Smooth muscle cell (in vitro differentiated cells): Measurements from ENCODE around the gene ADCY4. TPM values are rescaled to one million over a fixed set of nuclear protein-coding genes. Genes with fewer than 3 reads are reported as not detected.

Source experiments
- DNase-seq: peaks from one replicate; lab custom pipeline; 2025; ENCODE audit not compliant: unreplicated experiment; lab: John Stamatoyannopoulos, UW
- H2AFZ ChIP-seq: fragments of 200-600 bp; sonication (generic); 2 replicates; pipeline ENCODE4 v1.6.0; 2016; ENCODE audit warnings: antibody characterized with exemption, low read depth, mild to moderate bottlenecking
- H3F3A ChIP-seq: fragments of 200-600 bp; sonication (generic); 2 replicates; pipeline ENCODE4 v1.6.0; 2017; ENCODE audit warnings: antibody characterized with exemption, low read depth
- H3K27ac ChIP-seq: fragments of 200-600 bp; sonication (generic); 2 replicates; pipeline ENCODE4 v1.5.1; 2016; ENCODE audit warnings: low read depth, mild to moderate bottlenecking
- H3K27me3 ChIP-seq: fragments of 200-600 bp; sonication (generic); 2 replicates; pipeline ENCODE4 v1.6.1; 2016; ENCODE audit warnings: low read depth, mild to moderate bottlenecking
- H3K36me3 ChIP-seq: fragments of 200-600 bp; sonication (generic); 2 replicates; pipeline ENCODE4 v1.5.1; 2016; ENCODE audit warnings: low read depth
- H3K4me1 ChIP-seq: fragments of 200-600 bp; sonication (generic); 2 replicates; pipeline ENCODE4 v1.5.1; 2016; ENCODE audit warnings: low read depth
- H3K4me2 ChIP-seq: fragments of 200-600 bp; sonication (generic); 2 replicates; pipeline ENCODE4 v1.6.0; 2016; ENCODE audit warnings: mild to moderate bottlenecking
- H3K4me3 ChIP-seq: fragments of 200-600 bp; sonication (generic); 2 replicates; pipeline ENCODE4 v1.5.1; 2016; ENCODE audit warnings: mild to moderate bottlenecking
- H3K79me2 ChIP-seq: fragments of 200-600 bp; sonication (generic); 2 replicates; pipeline ENCODE4 v1.6.0; 2016; ENCODE audit warnings: low read depth, mild to moderate bottlenecking
- H3K9ac ChIP-seq: fragments of 200-600 bp; sonication (generic); 2 replicates; pipeline ENCODE4 v1.6.0; 2016; ENCODE audit warnings: low read depth
- H3K9me3 ChIP-seq: fragments of 200-600 bp; sonication (generic); replicated peaks from 2 replicates; pipeline ENCODE4 v1.5.1; 2016; ENCODE audit warnings: low read depth
- H4K20me1 ChIP-seq: fragments of 200-600 bp; sonication (generic); 2 replicates; pipeline ENCODE4 v1.6.0; 2016; ENCODE audit warnings: low read depth
- CTCF ChIP-seq: fragments of 200-600 bp; sonication (generic); IDR thresholded peaks from 2 replicates; pipeline ENCODE4 v1.5.1; 2017; ENCODE audit warnings: borderline replicate concordance, mild to moderate bottlenecking, antibody characterized with exemption; ENCODE audit not compliant: insufficient read depth, poor library complexity, severe bottlenecking
- WGBS: methylation state at CpG from one replicate; pipeline ENCODE4 v1.1.7; 2016; ENCODE audit warnings: low lambda C conversion rate; 5-methylcytosine and 5-hydroxymethylcytosine counted together
- polyA plus RNA-seq: library from polyadenylated mRNA; unstranded; fragments of >200 nt; fragmentation: Nextera tagmentation; extraction: Ambion mirVana; gene quantifications from 2 replicates; pipeline ENCODE4 v1.2.1, GENCODE V29; 2016
- total RNA-seq: library from RNA; depleted of rRNA; stranded (reverse); fragments of >200 nt; gene quantifications from 2 replicates; pipeline ENCODE4 v1.2.3, GENCODE V29; 2014

The ADCY4 gene
- total and polyA plus RNA-seq, 2 experiments from 2014 or later: 0.13 TPM; not detected in 1

- Histone ChIP-seq H3K4me3 (no peak overlapping the region), H3K36me3 (no peaks in the 10 kb centered on the region), H3F3A (no peaks in the 10 kb centered on the region), H4K20me1 (peaks cover 14% of the 10 kb centered on the region), H3K9ac (no peak overlapping the region), H3K4me1 (no peaks in the 10 kb centered on the region), H3K4me2 (no peak overlapping the region), H3K27me3 (no peaks in the 10 kb centered on the region), H3K27ac (no peak overlapping the region), H2AFZ (no peak overlapping the region), H3K79me2 (no peaks in the 10 kb centered on the region), H3K9me3 (no peaks in the 10 kb centered on the region)
- 69% methylated on average over 3 of the region's 3 CpGs for WGBS
- DNase-seq: no peak
- no peak for TF ChIP-seq CTCF
Measured at GRCh38 chr14:24378327-24378726, 43.5 kb upstream of the ADCY4 start.

GRCh38 chr14:24377657-24378056, 42.8 kb upstream of the ADCY4 start:
- no peak for DNase-seq
- no peaks in the 10 kb centered on the region for H3K27me3 ChIP-seq
- 83% methylated on average over 2 of the region's 2 CpGs for WGBS

GRCh38 chr14:24377126-24377525, 42.3 kb upstream of the ADCY4 start:
- Histone ChIP-seq H3K9me3 (no peaks in the 10 kb centered on the region), H4K20me1 (peaks cover 20% of the 10 kb centered on the region), H3K4me3 (no peak overlapping the region), H3K36me3 (no peaks in the 10 kb centered on the region), H3K4me1 (no peaks in the 10 kb centered on the region), H3F3A (no peaks in the 10 kb centered on the region), H3K4me2 (no peak overlapping the region), H2AFZ (no peak overlapping the region), H3K79me2 (no peaks in the 10 kb centered on the region), H3K27ac (no peak overlapping the region), H3K27me3 (no peaks in the 10 kb centered on the region), H3K9ac (no peak overlapping the region)
- DNase-seq: no peak
- WGBS: 89% methylated on average over 7 of the region's 7 CpGs
- TF ChIP-seq CTCF: no peak

More at GRCh38 chr14:24377657-24378056, 42.8 kb upstream of the ADCY4 start:
- H3K27ac ChIP-seq: no peak overlapping the region
- H3K4me2 ChIP-seq: no peak overlapping the region
- no peak overlapping the region for H3K9ac ChIP-seq
- no peak for TF ChIP-seq CTCF
- no peak overlapping the region for H2AFZ ChIP-seq
- H3K4me3 ChIP-seq: no peak overlapping the region
- H3K9me3 ChIP-seq: no peaks in the 10 kb centered on the region
- H3K4me1 ChIP-seq: no peaks in the 10 kb centered on the region
- H3K79me2 ChIP-seq: no peaks in the 10 kb centered on the region
- H4K20me1 ChIP-seq: peaks cover 20% of the 10 kb centered on the region
- H3K36me3 ChIP-seq: no peaks in the 10 kb centered on the region
- no peaks in the 10 kb centered on the region for H3F3A ChIP-seq

- Histone ChIP-seq H3K4me3 (no peak overlapping the region), H3K27me3 (no peaks in the 10 kb centered on the region), H3K9ac (no peak overlapping the region), H3K79me2 (no peaks in the 10 kb centered on the region), H3F3A (no peaks in the 10 kb centered on the region), H3K9me3 (no peaks in the 10 kb centered on the region), H4K20me1 (peaks cover 24% of the 10 kb centered on the region), H2AFZ (no peak overlapping the region), H3K4me1 (no peaks in the 10 kb centered on the region), H3K36me3 (no peaks in the 10 kb centered on the region), H3K27ac (no peak overlapping the region), H3K4me2 (no peak overlapping the region)
- WGBS: 73% methylated on average over 15 of the region's 16 CpGs
- TF ChIP-seq CTCF: no peak
- DNase-seq: no peak
Measured at GRCh38 chr14:24376448-24377070, 41.7 kb upstream of the ADCY4 start.
